Activated CD4-positive, alpha-beta T cell treated with anti-CD3 and anti-CD28 coated beads, Interleukin-2, amount 50 U/mL, for 16 hours (primary cell): ENCODE results near the gene CRNKL1.
"Not testable (repeated sequence)": the region's sequence is repeated elsewhere in the genome, so short reads cannot be mapped to it uniquely, and the experiment has no call there.

Experiments
- DNase-seq: peaks from one replicate; pipeline ENCODE4 v3.0.0-alpha.2; 2020

Gene CRNKL1

DNA sequence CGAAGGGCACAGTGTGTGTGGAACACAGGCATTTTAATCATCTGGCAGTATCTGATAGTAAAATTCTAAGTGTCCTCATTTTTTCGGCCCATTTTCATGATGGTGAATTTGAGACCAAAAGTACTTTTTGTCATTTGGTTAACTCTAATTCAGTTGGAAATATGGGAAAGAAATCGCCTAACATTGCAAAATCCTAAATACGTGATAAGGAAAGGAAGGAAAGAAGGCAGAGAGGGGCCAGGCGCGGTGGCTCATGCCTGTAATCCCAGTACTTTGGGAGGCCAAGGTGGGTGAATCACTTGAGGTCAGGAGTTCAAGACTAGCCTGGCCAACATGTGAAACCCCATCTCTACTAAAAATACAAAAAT lies 48.3 kb downstream of the CRNKL1 start:
- DNase-seq = not testable (repeated sequence)

DNA sequence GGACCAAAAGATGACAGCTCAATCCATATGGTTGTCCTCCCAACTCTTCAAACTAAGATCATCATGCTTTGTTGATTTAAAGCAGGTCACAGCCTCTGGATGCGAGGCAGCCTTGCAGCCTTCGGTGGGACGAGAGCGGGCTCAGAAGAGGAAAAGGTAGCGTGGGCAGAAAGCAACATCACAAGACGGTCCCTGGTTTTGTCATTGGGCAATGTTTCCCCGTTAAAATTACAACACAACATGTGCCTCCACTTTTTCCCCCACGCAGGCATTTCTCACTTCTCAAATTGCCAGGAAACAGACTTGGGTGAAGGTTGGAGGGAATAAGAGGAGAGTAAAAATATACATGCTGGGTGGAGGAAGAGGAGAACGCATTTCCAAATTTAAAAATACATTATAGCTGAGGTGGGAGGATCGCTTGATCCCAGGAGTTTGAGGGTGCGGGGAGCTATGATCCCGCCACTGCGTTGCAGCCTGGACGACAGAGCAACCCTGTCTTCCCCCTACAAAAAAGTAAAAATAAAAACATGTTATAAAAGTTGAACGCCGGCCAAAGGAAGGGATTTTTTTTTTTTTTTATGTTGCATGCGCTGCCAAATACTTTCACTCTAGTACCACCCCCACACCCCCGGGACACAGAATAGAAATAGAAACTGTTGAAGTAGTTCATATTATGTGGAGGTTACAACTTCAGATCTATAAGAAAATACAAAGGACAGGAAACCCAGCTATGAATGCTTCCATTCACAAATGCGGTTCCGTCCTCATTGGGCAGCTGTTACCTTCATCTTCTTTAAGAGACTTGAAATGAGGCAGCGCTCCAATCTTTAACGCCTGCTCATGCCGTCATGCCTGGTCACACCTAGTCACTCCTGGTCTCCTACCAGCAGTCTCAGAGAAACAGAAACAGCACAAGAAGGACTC lies 49.0 kb downstream of the CRNKL1 start:
- peak; percentile 6 for DNase-seq

DNA sequence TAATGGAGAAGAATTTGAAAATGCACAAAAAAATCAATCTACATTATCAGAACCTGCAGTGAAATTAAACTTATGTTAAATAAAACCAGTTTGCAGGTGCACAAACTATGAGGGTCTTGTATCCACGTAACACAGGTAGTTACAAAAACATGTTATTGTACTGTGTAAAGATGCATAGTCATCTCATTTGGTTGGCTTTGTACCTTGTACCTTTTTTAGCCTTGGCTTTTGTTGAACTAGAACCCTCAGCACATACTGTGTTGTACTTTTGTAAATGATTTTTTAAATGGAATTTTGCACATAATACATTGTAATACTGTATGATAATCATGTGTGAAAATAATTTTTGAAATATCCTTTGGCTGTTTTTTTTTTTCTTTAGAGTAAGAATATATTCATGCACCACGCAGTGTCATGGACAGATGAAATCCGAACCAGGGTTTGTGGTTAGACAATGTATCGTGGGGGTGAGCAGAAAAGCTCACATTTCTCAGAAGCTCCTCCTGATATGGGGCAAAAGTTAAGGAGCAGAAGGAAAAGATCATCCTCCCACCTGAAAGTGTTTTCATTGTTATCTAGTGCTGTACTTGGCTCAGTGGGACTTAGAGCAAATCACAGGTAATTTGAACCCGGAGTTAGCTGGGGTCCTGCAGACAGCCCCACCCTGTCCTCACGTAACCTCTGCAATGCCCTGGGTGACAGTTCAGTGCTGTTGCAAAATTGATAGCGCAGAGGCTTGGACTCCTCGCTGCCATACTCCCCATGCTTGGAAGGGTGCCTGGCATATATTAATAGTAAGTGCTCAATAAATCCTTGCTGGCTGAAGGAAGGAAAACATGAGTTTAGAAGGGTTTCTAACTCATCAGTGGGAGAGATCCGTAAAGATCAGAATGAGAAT lies 49.9 kb downstream of the CRNKL1 start:
- no peak for DNase-seq

DNA sequence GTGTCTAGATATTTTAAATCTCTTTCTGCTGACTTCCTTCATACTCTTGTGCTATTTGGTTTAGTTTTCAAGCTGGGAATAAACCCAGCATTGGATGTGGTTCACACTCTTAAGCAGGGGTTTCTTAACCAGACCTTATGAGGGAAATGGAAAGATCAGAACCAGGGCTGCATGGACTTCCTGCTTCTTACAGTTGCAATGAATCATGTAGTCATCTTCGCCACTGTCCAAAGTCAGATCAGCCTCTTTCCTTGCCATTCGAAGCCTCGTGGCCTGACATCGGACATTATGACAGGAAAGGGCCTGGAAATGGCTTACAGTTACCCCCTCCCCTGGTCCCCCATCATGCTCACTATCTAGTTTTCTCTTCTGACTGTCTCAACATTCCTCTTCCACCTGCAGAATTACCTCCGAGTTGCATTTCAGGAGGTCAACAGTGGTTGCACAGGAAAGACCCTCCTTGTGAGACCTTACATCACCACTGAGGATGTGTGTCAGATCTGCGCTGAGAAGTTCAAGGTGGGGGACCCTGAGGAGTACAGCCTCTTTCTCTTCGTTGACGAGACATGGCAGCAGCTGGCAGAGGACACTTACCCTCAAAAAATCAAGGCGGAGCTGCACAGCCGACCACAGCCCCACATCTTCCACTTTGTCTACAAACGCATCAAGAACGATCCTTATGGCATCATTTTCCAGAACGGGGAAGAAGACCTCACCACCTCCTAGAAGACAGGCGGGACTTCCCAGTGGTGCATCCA lies 51.9 kb downstream of the CRNKL1 start:
- DNase-seq = no peak

DNA sequence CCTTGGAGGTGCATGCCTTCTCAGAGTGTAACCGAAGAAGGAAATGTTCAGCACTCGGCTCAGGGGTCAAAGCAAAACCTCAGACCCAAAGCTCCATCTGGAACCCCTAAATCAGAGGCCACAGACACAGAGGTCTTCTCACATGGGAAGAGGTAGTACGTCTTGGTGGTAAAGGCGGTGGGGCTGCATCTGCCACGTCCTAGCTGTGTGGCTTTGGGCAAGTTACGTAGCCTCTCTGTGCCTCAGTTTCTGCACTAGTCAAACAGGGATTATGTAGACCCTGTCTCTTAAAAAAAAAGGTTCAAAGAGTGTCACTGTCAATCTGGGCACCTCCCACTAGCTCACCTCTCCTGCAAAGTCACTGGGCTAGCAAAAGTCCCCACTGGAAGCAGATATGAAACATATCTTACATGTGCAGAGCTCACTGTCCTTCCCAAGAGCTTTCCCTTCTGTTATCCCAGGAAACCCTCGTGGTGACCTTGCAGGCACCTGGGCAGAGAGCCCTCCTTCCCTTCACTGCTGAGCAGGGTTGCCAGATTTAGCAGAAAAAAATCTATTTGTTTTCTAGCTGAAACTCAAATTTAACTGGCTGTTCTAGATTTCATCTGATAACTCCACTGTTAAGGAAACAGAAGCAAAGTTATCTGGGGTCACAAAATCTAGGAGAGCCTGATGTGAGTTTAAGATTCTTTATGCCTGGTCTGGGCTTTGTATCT lies 53.1 kb downstream of the CRNKL1 start:
- DNase-seq = no peak

DNA sequence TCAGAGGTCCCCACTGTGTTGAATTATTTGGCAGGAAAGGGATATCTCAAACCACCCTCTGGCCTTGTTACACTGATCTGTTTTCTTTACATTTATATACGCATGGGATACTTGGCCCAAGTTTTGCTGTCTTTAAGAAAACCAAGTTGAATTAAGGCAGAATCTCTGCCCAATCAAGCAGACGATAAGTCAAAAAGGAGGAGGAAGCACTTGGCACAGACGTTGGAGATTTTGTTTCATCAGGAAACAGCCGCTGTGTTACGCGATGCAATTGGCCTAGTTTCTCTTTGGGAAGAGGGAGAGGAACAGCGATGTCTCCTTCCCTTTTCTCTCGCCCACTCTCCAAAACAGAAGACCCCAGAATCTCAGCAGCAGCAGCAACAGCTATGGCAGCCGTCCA lies 55.3 kb downstream of the CRNKL1 start:
- DNase-seq = no peak

DNA sequence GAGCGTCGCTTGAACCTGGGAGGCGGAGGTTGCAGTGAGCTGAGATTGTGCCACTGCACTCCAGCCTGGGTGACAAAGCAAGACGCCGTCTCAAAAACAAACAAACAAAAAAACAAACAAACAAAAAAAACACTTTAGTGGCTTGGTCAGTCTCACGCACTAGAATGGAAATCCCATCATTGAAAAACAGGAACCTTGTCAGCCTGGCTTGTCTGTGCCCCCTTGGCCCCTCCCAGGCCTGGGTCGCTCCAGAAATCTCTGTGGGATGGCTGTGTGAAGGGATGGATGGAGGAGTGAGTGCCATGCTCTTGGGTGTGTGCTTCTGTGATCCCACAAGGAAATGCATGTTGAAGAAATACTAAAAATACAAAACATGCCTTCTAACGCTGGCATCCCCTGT lies 56.0 kb downstream of the CRNKL1 start:
- DNase-seq = no peak

DNA sequence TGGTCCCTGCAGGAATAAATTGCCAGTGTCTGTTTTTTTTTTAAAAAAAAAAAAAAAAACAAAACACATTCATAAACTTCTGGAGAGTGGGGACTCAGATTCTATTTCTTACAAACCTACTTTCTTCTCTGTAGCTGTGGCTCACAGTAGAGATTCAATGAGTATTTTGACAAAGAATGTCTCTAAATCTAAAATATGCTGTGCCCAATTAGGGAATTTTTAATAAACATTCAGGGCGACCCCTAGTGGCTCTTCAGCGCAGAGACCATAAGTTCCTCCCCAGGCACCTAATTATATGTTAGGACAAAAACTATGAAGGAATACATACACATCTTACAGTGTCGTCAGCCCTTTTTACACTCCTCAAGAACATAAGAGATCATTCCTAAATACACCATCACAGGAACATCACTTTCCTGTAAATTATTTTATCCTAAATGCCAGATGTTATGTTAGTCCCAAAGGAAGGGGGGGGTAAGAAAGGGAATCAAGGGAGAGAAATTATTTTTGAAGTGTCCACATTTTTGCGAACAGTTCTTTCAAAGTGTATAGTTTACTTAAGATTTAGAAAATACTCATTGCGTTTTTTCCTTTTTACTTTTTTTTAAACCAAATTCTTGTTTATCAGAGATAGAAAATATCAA lies 56.9 kb downstream of the CRNKL1 start:
- DNase-seq = peak; percentile 58

DNA sequence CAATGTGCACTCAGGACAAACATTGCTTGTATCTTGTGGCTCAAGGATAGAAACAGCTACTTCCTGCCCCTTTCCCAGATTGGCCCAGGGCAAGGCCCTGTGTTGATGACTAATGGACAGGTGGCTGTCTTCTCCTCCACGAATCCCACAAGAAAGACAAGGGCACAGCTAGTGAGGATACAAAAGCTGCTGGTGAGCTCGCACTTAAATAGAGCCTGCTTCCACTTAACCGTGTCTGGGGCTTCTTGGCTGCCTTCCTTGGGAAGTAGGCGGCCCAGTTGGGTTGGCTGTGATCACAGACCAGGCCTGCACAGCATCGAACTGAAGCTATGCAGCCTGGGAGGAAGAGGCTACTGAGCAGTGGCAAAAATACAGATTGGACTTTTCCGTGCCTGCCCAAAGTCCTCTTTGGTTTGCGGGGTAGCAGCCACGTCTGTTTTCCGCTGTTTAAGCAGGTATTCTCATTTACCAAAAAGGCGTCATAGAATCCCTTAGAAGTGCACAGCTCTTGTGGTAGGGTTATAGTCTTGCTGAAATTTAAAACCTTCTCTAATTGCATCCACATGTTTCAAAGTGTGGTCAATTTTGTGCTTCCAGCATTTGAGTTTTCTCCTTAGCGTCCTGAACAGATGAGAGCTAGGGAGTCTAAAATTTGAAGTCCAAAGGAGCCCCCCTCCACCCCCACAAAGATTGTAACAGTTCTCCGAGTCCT lies 58.2 kb downstream of the CRNKL1 start:
- no peak for DNase-seq

DNA sequence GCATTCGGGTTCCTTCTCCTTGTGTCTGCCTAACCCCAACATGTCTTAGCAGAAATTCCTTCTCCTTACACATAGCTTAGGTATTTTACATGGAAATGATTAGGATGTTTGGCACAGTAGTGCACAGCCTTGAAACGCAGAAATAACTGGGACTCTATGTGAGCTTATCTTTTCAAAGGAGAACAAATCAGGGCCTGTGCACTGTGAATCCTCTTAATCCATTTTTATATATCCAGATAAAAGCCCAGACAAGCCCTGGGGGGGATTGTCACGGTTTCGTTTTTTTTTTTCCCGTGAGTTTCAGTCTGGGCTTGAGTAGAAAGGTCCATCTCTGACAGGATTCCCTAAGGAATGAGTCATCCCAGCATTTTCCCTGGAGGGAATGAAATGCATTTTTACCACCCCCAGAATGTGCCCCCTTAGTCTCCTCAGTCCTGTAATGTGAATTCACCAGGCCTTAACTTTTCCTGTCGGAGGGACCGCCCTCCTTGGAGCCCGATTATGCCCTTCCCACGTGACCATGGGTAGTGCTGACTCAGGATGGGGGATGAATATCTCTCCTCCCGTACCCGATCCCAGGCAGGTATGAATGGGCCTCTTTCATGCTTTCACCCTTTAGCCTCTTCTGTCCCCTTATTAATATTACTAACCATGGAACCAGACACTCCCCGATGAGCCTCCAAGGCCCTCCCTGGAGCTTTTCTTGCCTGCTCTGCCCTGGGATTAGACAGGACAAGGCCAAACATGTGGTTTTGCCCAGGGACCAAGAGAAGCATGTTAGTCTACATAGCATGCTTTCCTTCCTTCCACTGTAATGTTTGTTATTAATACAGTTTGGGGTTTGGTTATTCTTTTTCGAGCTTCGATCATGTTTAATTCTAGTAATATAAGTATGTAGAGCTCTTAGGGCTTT lies 59.0 kb downstream of the CRNKL1 start:
- no peak for DNase-seq

DNA sequence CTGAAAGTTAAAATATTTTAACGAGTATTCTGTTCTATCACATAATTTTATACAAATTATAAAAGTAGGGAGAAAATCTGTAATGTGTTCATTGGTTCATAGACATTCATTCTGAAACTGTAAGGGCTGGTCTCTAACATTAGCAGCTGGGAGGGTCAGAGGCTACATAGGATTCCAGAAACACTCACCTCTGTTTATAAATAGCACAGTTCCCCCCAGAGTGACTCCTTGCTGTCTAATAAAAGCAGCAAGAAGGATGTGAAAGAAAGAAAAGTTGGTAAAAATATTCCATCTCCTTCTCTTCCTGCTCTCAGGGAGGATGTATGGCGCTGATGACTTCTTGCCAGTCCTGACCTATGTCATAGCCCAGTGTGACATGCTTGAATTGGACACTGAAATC lies 60.4 kb downstream of the CRNKL1 start:
- DNase-seq = no peak

DNA sequence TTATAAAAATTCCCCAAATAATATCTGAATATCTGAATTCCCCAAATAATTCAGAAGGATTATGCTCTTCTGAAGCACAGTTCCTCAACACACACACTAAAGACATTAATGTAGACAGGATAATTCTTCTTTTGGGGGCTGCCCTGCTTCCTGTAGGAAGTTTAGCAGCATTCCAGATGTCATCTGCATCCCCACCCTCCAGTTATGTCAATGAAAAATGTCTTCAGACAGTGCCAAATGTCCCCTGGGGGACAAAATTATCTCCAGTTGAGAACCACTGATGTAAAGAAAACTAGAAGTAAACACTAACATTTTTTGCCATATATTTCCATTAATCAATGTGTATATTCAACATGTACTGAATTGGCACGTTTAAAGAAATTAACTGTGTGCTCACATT lies 61.0 kb downstream of the CRNKL1 start:
- DNase-seq = no peak

DNA sequence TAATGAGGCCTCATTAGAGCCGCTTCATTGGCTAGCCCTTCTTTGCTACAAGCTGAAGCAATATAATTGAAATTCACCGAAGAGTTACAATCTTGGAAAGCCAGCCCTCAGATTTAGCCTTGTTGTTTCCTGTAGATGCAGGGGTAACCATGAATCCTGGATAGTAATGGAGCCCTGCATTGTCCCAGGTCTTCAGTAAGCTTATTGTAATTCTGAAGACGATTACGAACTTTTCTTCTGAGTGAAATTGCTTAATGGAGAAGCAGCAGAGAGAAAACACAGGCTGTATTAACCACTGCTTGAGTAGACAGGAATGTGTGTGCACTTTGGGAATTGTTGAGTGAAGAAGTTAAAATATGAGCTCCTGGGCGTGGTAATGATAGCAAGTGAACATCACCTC lies 61.4 kb downstream of the CRNKL1 start:
- DNase-seq = no peak

DNA sequence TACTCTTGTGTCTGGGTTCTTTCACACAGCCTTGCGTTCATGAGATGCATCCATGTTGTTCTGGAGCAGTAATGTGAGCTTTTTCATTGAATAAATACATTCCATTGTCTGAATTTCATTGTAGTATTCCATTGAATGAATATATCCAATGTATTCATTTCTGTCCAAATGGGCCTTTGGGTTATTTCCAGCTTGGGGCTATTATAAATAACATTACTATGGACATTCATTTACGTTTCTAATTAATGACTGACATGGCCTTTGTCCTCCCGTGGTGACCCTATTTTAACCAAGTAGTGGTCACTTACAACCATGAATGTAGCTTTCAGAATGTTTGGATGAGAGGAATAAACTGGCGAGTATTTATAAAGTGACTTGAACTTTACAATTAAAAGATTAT lies 65.2 kb downstream of the CRNKL1 start:
- no peak for DNase-seq

DNA sequence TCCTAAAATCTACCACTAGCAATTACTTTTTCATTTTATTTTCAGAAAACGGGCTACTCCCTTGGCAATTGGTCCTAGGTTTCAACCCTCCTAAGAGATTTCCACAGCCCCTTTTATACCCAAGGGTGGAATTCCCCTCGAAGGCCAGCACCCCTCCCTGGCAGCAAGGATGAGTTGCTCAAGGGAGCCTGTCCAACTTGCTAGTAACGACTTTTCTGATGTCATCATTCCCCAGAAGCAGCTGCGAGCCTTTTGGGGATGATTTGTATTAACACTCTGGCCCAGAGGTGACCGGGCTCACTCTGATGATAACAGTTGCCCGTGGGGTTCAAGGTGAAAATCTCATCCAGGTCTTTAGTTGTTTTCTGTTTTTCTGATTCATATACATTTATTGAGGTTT lies 65.8 kb downstream of the CRNKL1 start:
- no peak for DNase-seq
